Stimulated activated CD4-positive, alpha-beta T cell treated with anti-CD3 and anti-CD28 coated beads, TNF-alpha, amount 100 ng/mL, for 1 hour (primary cell): ENCODE results near the gene MESD.

Experiments
- DNase-seq, 3 donors: peaks; one replicate each; pipeline ENCODE4 v3.0.0-alpha.2; 2020; ENCODE audit warnings: low read depth in 3 of 3, low spot score in 1 of 3

The MESD gene

GRCh38 chr15:81015621-81016488, 26.2 kb upstream of the MESD start:
- DNase-seq: no peak

- no peak for DNase-seq
These were observed 25.0 kb upstream of the MESD start for GRCh38 chr15:81014446-81015093.

- no peak for DNase-seq
These were observed 23.8 kb upstream of the MESD start for GRCh38 chr15:81013396-81013929.

GRCh38 chr15:81012588-81012987, 23.0 kb upstream of the MESD start:
- DNase-seq: no peak

- DNase-seq: no peak
These were observed 22.0 kb upstream of the MESD start for GRCh38 chr15:81011593-81011992.

GRCh38 chr15:81010086-81010485, 20.5 kb upstream of the MESD start:
- DNase-seq: no peak

- no peak for DNase-seq
These were observed 18.7 kb upstream of the MESD start for GRCh38 chr15:81008312-81008711.

- no peak for DNase-seq
These were observed 17.9 kb upstream of the MESD start for GRCh38 chr15:81007428-81008064.

GRCh38 chr15:81006124-81006523, 16.5 kb upstream of the MESD start:
- no peak for DNase-seq

- no peak for DNase-seq
These were observed 13.4 kb upstream of the MESD start for GRCh38 chr15:81003097-81003350.

GRCh38 chr15:81002331-81003096, 12.9 kb upstream of the MESD start:
- DNase-seq: no peak

GRCh38 chr15:81002009-81002330, 12.4 kb upstream of the MESD start:
- DNase-seq: no peak

- peak in 1 of 3 donors; percentile 36 for DNase-seq
These were observed 11.8 kb upstream of the MESD start for GRCh38 chr15:81001152-81002008.

- DNase-seq: peak; percentile 46 to 64 (median 61)
These were observed 11.1 kb upstream of the MESD start, which contains the start of gene TLNRD1 for GRCh38 chr15:81000624-81001151. Gene TLNRD1, plus strand, starts transcription at chr15:81000923. Its CDS starts 1,349 bp downstream, at chr15:81002272.

GRCh38 chr15:81000144-81000623, 10.6 kb upstream of the MESD start:
- no peak for DNase-seq

GRCh38 chr15:80999623-81000036, 10.0 kb upstream of the MESD start:
- peak in 1 of 3 donors; percentile 24 for DNase-seq

GRCh38 chr15:80998251-80998650, 8.6 kb upstream of the MESD start:
- no peak for DNase-seq

GRCh38 chr15:80997692-80998091, 8.1 kb upstream of the MESD start:
- DNase-seq: no peak

GRCh38 chr15:80996247-80996646, 6.6 kb upstream of the MESD start:
- no peak for DNase-seq

GRCh38 chr15:80992441-80992840, 2.8 kb upstream of the MESD start:
- no peak for DNase-seq
